ENCODE measurements around the gene RAB15.

Gene RAB15

DNA sequence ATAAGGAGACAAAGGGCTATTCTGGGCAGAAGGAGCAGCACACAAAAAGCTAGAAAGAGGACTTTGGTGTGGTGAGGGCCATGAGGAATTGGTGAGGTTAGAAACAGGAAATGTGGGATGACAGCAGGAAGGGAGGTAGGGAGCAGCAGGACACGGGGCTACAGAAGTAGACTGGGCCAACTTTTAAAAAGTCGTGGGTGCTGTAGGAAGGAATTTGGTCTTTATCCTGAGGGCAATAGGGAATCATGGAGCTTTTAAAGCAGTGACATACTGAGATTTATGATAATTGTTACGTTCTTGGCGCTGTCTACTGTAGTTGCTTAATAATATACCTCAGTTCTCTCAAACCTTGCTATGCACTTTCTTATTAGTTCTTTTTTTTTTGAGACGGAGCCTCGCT is 66.1 kb downstream of the RAB15 start:
- DNase-seq, result no peak

DNA sequence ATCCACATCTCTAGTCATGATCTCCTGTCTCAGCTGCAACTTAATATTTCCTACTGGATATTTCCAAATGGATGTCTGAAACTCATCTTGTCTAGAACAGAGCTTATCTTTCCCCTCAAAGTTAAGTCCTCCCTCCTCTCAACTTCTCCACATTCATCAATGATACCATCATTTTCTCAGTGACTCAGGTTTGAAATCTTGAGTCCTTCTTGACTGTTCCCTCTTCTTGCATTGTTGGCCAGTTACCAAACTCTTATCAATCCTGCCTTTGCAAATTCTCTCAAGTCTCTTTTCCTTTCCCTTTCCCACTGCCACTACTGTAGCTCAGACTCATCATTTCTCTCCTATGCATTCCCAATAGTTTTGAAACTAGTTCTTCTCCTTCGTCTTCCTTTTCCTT is 72.2 kb downstream of the RAB15 start:
- no peak for DNase-seq

Data from T-helper 9 cell (primary cell).